ENCODE measurements around the gene MCU.
"Not testable (repeated sequence)": the region's sequence is repeated elsewhere in the genome, so short reads cannot be mapped to it uniquely, and the experiment has no call there.

Gene MCU, protein sequence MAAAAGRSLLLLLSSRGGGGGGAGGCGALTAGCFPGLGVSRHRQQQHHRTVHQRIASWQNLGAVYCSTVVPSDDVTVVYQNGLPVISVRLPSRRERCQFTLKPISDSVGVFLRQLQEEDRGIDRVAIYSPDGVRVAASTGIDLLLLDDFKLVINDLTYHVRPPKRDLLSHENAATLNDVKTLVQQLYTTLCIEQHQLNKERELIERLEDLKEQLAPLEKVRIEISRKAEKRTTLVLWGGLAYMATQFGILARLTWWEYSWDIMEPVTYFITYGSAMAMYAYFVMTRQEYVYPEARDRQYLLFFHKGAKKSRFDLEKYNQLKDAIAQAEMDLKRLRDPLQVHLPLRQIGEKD

GRCh38 chr10:72691863-72692743, at the start of gene MCU:
MCU (plus strand) TSS chr10:72692143; CDS start chr10:72692152, 9 bp downstream.
- peak; percentile 97 for DNase-seq

GRCh38 chr10:72642318-72642717, 49.6 kb upstream of the MCU start:
- DNase-seq = no peak

- no peak for DNase-seq
Observed at GRCh38 chr10:72645263-72645858, 46.6 kb upstream of the MCU start.

DNA sequence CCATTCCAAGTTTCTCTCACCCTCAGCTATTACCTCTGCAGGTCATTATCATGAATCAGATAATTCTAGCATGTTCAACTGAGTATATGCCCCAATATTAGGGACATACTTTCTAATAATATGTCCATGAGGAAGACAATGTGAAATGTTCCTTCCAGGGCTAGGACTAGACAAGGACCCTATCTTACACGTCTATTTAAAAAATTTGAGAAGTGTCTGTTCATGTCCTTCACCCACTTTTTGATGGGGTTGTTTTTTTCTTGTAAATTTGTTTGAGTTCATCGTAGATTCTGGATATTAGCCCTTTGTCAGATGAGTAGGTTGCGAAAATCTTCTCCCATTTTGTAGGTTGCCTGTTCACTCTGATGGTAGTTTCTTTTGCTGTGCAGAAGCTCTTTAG, 45.0 kb upstream of the MCU start:
- DNase-seq = not testable (repeated sequence)

GRCh38 chr10:72648301-72648700, 43.6 kb upstream of the MCU start:
- no peak for DNase-seq

DNA sequence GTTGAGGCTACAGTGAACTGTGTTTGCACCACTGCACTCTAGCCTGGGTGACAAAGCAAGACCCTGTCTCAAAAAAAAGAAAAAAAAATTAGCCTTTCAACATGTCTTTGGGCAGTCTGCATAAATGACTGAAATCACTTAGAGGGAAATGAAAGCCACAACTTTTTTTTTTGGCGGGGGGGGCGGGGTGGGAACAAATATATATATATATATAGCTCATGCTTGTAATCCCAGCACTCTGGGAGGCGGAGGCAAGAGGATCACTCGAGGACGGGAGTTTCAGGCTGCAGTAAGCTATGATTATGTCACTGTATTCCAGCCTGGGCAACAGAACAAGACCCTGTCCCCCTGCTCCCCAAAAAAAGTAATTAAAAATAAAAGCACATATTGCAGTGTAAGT, 42.7 kb upstream of the MCU start:
- no peak for DNase-seq

GRCh38 chr10:72653383-72654096, 38.4 kb upstream of the MCU start:
- DNase-seq = no peak

- DNase-seq = no peak
Observed at GRCh38 chr10:72654720-72655119, 37.2 kb upstream of the MCU start.

GRCh38 chr10:72658696-72659400, 33.1 kb upstream of the MCU start:
- DNase-seq = no peak

DNA sequence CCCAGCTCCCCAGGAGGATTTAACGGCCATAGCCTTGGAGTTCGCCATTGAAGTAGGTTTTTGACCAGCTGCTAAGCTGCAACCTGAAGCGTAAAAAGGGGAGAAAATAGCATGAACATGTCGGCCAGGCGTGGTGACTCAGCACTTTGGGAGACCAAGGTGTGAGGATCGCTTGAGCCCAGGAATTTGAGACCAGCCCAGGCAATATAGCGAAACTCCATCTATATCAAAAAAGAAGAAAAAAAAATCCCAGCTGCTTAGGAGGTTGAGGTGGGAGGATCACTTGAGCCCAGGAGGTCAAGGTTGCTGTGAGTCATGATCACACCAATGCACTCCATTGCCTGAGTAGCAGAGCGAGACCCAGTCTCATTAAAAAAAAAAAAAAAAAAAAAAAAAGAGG, 32.2 kb upstream of the MCU start:
- no peak for DNase-seq

GRCh38 chr10:72660220-72660619, 31.7 kb upstream of the MCU start:
- no peak for DNase-seq

DNA sequence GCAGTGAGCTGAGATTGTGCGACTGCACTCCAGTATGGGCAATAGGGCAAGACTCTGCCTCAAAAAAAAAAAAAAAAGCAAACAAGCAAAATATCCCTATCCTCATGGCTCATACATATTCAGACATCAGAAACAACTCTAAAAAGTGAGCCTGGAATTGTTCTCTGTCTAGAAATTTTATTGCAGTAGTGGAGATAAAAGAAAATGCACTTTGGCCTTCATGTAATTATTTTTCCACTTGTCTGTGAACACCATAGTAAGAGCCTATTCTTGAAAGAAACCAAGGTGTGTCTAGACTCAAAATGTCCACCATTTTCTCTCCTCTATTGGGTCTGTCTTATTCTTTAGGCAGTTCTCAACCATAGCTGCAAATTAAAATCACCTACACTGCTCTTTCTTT, 30.5 kb upstream of the MCU start:
- DNase-seq = no peak

DNA sequence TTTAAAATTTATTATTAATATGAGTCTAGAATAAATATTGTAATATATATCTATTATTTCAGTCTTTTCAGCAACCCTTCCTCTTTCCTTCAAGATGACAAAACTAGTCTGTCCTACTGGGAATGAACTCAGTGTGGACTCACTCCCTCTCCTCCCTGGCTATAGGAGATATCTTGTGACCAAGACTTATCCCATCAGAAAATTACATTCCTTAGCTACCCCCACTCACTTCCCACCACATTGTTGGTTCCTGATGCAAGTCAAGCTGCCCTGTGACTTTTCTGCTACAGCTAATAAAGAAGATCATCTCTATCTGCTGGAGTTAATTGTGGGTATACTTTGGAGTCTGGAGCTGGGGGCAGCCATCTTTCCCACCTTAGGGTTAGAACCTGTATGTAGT, 28.0 kb upstream of the MCU start:
- no peak for DNase-seq

DNA sequence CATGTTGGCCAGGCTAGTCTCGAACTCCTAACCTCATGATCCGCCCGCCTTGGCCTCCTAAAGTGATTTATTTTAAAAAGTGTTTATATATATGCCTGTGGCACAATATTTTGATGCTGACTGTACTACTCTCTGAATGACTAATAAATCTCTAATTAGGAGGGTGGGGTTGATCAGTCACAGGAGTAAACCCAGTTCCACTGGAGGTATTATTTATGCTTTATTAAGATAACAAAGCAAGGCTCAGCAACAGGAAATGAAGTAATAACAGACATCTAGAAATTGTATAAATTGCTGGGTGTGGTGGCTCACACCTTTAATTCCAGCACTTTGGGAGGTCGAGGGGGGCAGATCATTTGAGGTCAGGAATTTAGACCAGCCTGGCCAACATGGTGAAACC, 26.0 kb upstream of the MCU start:
- DNase-seq = no peak

DNA sequence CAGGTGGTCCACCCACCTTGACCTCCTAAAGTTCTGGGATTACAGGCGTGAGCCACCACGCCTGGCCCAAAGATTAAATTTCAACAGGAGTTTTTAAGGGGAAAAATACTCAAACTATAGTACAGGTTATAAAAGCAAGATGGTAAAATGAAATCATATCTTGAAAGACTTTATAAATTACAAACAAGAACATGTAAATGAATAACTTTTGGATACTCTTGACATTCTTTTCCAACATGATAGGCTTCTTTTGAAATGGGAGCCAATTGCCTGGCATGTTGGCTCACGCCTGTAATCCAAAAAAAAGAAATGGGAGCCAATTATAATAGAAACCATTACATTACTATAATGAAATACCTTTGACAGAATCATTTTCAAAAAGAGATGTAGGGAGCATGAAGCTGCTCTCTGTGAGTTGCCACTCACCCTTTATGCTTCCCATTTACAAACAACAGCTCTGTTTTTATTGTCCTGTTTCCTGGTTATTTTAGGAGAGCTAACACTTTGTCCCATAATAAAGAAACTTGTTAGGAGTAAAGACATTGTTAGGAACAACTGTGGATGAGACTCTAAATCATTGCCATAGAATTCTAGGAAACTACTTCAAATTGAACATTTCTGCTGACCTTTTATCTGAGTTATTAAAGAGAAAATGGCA, 24.6 kb upstream of the MCU start:
- no peak for DNase-seq

DNA sequence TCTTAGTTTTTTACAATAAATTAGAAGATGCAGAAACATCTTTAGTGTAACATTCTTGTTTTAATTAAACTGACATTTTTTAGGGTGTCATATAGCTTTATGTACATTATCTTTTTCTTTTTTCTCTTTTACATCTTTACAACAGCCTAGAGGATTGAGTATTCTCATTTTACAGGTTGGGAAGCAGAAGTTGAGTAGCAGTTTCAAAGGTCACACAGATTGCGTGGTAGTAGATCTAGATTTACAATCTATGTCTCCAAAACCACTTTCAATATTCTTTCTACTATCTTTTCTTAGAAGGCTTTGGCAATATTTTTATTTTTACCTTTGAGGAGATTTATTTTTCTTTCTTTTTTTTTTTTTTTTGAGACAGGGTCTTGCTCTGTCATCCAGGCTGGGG, 18.7 kb upstream of the MCU start:
- no peak for DNase-seq

DNA sequence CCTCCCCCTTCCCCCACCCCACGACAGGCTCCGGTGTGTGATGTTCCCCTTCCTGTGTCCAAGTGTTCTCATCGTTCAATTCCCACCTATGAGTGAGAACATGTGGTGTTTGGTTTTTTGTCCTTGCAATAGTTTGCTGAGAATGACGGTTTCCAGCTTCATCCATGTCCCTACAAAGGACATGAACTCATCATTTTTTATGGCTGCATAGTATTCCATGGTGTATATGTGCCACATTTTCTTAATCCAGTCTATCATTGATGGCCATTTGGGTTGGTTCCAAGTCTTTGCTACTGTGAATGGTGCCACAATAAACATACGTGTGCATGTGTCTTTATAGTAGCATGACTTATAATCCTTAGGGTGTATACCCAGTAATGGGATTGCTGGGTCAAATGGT, 17.8 kb upstream of the MCU start:
- not testable (repeated sequence) for DNase-seq

DNA sequence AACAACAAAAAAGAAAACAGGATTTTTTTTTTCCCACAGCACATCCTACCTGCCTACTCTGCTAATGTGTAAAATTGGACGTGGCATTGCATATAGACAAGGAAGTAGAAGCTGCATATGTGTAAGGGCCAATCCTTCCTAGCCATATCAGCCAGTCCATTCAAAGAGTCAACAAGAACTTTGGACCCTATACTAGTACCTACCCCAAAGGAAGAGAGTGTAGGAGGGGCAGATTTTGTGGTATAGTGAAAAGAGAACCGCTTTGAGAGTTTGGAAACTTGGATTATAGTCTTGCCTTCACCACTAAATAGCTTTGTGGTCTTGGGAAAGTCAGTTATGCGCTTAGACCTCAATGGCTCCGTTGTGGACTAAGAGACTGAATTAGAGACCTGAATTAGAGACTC, 12.1 kb upstream of the MCU start:
- DNase-seq = no peak

GRCh38 chr10:72682638-72683037, 9.3 kb upstream of the MCU start:
- DNase-seq = no peak

GRCh38 chr10:72685264-72685921, 6.5 kb upstream of the MCU start:
- no peak for DNase-seq

DNA sequence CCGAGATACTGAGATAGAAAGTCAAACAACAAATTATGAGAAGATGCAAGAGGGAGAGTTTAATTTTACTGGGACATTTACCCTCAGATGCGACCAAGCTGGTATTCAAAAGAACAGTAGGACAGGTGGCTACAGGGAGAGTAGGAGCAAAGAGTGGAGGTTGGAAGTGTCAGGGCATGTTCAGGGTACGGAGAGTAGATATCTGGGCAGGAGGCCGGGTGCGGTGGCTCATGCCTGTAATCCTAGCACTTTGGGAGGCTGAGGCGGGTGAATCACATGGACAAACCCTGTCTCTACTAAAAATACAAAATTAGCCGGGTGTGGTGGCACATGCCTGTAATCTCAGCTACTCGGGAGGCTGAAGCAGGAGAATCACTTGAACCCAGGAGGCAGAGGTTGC, 5.5 kb upstream of the MCU start:
- DNase-seq = not testable (repeated sequence)
